Measurements from ENCODE around the gene BEND6. TPM values are rescaled to one million over a fixed set of nuclear protein-coding genes. Genes with fewer than 3 reads are reported as not detected.

The BEND6 gene
- total and polyA plus RNA-seq, 12 donors: 0.07 to 1.8 (median 0.36) TPM

DNA sequence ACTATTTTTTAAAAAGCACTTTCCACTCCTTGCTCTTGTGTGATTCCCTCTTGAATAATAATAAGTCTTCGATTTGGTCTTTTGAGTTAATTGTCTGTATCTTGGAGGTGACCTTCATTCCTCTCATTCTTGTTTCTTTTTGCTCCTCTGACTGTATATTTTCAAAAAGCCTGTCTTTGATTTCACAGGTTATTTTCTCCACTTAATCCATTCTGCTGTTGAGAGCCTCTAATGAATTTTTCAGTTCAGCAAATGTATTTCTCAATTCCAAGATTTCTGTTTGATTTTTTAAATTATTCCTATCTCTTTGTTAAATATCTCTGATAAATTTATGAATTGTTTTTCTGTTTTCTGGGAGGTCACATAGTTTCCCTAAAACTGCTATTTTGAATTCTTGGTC lies 69.9 kb downstream of the BEND6 start:
- Histone ChIP-seq H3K4me1 (no peaks in the 10 kb centered on the region), H3K27me3 (no peaks in the 10 kb centered on the region), H3K4me3 (no peak overlapping the region), H3K27ac (no peak overlapping the region), H3K36me3 (no peaks in the 10 kb centered on the region), H3K9me3 (peaks cover 0 to 30% (median 14%) of the 10 kb centered on the region in 11 donors)
- ATAC-seq: no peak
- TF ChIP-seq, protein P1, sequence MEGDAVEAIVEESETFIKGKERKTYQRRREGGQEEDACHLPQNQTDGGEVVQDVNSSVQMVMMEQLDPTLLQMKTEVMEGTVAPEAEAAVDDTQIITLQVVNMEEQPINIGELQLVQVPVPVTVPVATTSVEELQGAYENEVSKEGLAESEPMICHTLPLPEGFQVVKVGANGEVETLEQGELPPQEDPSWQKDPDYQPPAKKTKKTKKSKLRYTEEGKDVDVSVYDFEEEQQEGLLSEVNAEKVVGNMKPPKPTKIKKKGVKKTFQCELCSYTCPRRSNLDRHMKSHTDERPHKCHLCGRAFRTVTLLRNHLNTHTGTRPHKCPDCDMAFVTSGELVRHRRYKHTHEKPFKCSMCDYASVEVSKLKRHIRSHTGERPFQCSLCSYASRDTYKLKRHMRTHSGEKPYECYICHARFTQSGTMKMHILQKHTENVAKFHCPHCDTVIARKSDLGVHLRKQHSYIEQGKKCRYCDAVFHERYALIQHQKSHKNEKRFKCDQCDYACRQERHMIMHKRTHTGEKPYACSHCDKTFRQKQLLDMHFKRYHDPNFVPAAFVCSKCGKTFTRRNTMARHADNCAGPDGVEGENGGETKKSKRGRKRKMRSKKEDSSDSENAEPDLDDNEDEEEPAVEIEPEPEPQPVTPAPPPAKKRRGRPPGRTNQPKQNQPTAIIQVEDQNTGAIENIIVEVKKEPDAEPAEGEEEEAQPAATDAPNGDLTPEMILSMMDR (IDR thresholded peaks at IDR 0.05): no peak
- intact Hi-C loops (cut with DNase I): loop anchor here in 8 of 10 donors (5.0 to 10.0 kb wide), 3 partner anchors 117 to 290 kb away; partner anchors contain the start of gene PRIM2 (in 1 of the 8)
- no peak for DNase-seq
- WGBS, 2 donors: 63 to 83% methylated on average over 1 of the region's 1 CpG

DNA sequence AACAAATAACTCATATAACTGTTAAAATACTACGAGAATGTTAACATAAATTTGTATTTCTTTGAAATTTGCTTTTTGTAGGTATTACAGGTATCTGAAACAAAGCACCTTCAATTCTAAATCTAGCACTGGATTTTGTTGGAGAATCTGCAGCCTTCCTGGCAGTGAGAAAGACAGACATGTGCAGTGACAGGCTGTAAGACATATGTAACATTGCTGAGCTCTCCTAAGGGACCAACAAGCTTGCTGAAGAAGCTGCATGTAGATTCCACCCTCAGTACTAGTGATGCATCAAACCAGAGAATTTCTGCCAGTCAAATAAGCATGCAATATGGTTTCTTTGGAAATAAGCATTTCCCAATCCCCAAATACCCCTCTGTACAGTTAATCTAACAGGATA lies 71.1 kb downstream of the BEND6 start:
- no peaks in the 10 kb centered on the region for H3K36me3 ChIP-seq
- no peak for ATAC-seq
- TF ChIP-seq, protein P1 (IDR thresholded peaks at IDR 0.05): no peak
- 70 to 75% methylated on average over 1 of the region's 1 CpG for WGBS, 2 donors
- peaks cover 0 to 30% (median 14%) of the 10 kb centered on the region in 11 donors for H3K9me3 ChIP-seq
- no peak overlapping the region for H3K4me3 ChIP-seq
- intact Hi-C loops (cut with DNase I): loop anchor here in 1 of 10 donors (10.0 kb wide), 1 partner anchor 289 kb away; the partner anchor contains the start of gene PRIM2
- H3K4me1 ChIP-seq: no peaks in the 10 kb centered on the region
- no peak for DNase-seq
- no peaks in the 10 kb centered on the region for H3K27me3 ChIP-seq
- no peak overlapping the region for H3K27ac ChIP-seq

DNA sequence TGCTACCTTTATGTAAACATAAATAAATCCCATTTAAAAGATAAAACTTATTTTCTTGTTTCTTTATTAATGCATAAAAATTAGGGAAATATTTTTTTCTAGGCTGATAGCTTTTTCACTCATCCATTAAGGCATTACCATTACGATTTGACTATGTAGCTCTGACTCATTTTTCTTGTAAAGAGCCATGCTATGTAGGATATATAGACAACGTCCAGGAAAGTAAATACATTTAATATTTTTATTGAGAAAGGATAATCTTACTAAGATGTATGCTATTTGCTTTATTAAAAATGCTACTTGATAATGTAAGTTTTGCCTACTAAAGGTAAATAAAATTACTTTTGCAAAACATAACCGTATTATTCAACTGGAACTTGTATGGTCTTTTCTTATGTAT lies 72.4 kb downstream of the BEND6 start:
- Histone ChIP-seq H3K27ac (no peak overlapping the region), H3K4me1 (no peaks in the 10 kb centered on the region), H3K27me3 (no peaks in the 10 kb centered on the region), H3K9me3 (peaks cover 0 to 30% (median 14%) of the 10 kb centered on the region in 11 donors), H3K4me3 (no peak overlapping the region), H3K36me3 (no peaks in the 10 kb centered on the region)
- DNase-seq (no peak), ATAC-seq (no peak)
- 84 to 89% methylated on average over 3 of the region's 3 CpGs for WGBS, 2 donors
- intact Hi-C loops (cut with DNase I): loop anchor here in 1 of 10 donors (10.0 kb wide), 1 partner anchor 288 kb away; the partner anchor contains the start of gene PRIM2
- TF ChIP-seq, protein P1 (IDR thresholded peaks at IDR 0.05): no peak

DNA sequence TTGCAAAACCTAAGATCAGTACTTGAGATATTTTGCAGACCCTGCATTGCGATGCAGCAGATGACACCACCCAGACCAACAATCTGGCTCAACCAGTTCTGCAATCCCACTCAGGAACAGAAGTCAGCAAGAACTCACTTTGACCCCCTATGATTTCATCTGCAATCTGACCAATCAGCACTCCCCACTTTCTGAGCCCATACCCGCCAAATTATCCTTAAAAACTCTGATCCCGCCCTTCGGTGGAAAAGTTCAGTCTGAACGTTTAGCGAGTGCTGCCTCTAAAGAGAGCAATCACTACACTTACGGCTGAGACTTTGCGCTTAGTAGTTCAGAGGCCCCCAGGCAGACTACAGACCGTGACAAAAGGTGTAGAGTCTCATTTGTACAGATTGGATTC lies 74.3 kb downstream of the BEND6 start:
- TF ChIP-seq, protein P1 (IDR thresholded peaks at IDR 0.05): no peak
- Histone ChIP-seq H3K4me1 (no peaks in the 10 kb centered on the region), H3K27me3 (peaks cover 0 to under 1% (median 0%) of the 10 kb centered on the region in 7 donors), H3K4me3 (no peak overlapping the region), H3K9me3 (peaks cover 0 to 21% (median 12%) of the 10 kb centered on the region in 11 donors), H3K36me3 (no peaks in the 10 kb centered on the region), H3K27ac (no peak overlapping the region)
- intact Hi-C loops (cut with DNase I): loop anchor here in 1 of 10 donors (10.0 kb wide), 1 partner anchor 286 kb away; the partner anchor contains the start of gene PRIM2
- WGBS, 2 donors: 87 to 88% methylated on average over 9 of the region's 9 CpGs
- no peak for ATAC-seq
- no peak for DNase-seq

Data from heart right ventricle (tissue), 16 donors.